GM08714 (cell line): ENCODE results near the gene PLA2G6.

Experiments used
- H3K4me3 ChIP-seq: fragments of 200-500 bp; sonication (Bioruptor generic); 2 replicates; pipeline ENCODE4 v1.5.1; 2014; ENCODE audit warnings: mild to moderate bottlenecking, low read length, inconsistent platforms
- ZNF274 ChIP-seq: IDR thresholded peaks from 2 replicates; pipeline ENCODE4 v1.6.1; 2012; ENCODE audit warnings: mild to moderate bottlenecking, low read depth, low read length

Gene PLA2G6

GRCh38 chr22:38097058-38097457 lies 84.6 kb downstream of the PLA2G6 start:
- no peak for TF ChIP-seq ZNF274
- H3K4me3 ChIP-seq = no peak overlapping the region

- H3K4me3 ChIP-seq = no peak overlapping the region
- no peak for TF ChIP-seq ZNF274
These were observed 92.2 kb downstream of the PLA2G6 start for GRCh38 chr22:38089474-38089851.

- H3K4me3 ChIP-seq = no peak overlapping the region
- no peak for TF ChIP-seq ZNF274
These were observed 92.8 kb downstream of the PLA2G6 start for GRCh38 chr22:38088629-38089473.

GRCh38 chr22:38087855-38088254 lies 93.8 kb downstream of the PLA2G6 start:
- H3K4me3 ChIP-seq = no peak overlapping the region
- no peak for TF ChIP-seq ZNF274

GRCh38 chr22:38086942-38087341 lies 94.7 kb downstream of the PLA2G6 start:
- TF ChIP-seq ZNF274 = no peak
- no peak overlapping the region for H3K4me3 ChIP-seq

GRCh38 chr22:38086001-38086845 lies 95.4 kb downstream of the PLA2G6 start:
- no peak overlapping the region for H3K4me3 ChIP-seq
- no peak for TF ChIP-seq ZNF274

GRCh38 chr22:38085501-38085900 lies 96.1 kb downstream of the PLA2G6 start:
- TF ChIP-seq ZNF274 = no peak
- no peak overlapping the region for H3K4me3 ChIP-seq

- no peak for TF ChIP-seq ZNF274
- no peak overlapping the region for H3K4me3 ChIP-seq
These were observed 96.6 kb downstream of the PLA2G6 start for GRCh38 chr22:38085056-38085455.

GRCh38 chr22:38083931-38084631 lies 97.5 kb downstream of the PLA2G6 start, which contains the start of gene SLC16A8:
TSS of gene SLC16A8 (minus strand) at chr22:38084184. CDS start at chr22:38082873, 1,311 bp downstream.
- no peak for TF ChIP-seq ZNF274

GRCh38 chr22:38082986-38083710 lies 98.5 kb downstream of the PLA2G6 start:
- H3K4me3 ChIP-seq = no peak overlapping the region
- TF ChIP-seq ZNF274 = no peak

More at GRCh38 chr22:38083931-38084631, 97.5 kb downstream of the PLA2G6 start, which contains the start of gene SLC16A8:
- no peak within 1 kb of the TSS for H3K4me3 ChIP-seq

- TF ChIP-seq ZNF274 = no peak
- no peak overlapping the region for H3K4me3 ChIP-seq
These were observed 99.4 kb downstream of the PLA2G6 start for GRCh38 chr22:38081941-38082828.

- TF ChIP-seq ZNF274 = no peak
- H3K4me3 ChIP-seq = no peak overlapping the region
These were observed 100.0 kb downstream of the PLA2G6 start for GRCh38 chr22:38081636-38081940.
